HepG2 (cell line): ENCODE data around the gene MYRIP. TPM values are rescaled to one million over a fixed set of nuclear protein-coding genes. Genes with fewer than 3 reads are reported as not detected.

ENCODE experiments used
- ATAC-seq: fragments of 200-7000 bp; cut with Tn5 transposase; 3 replicates; pipeline ENCODE4 v1.9.1; 2020; ENCODE audit warnings: mild to moderate bottlenecking, moderate library complexity
- BruUV-seq: library from RNA; stranded (reverse); fragments of 400-500 nt; replicated peaks from 2 replicates; lab custom pipeline; 2021; lab: Mats Ljungman, UMichigan
- CTCF ChIA-PET: fragments of 300-600 bp; formaldehyde crosslinking; extraction: SDS; loops from one replicate; lab custom pipeline; 2021; ENCODE audit warnings: low total read pairs, inconsistent platforms, low intra/inter-chr PET ratio; lab: Yijun Ruan, JAX
- POLR2A ChIA-PET: fragments of 350-600 bp; sonication (Branson Sonifier 250); formaldehyde crosslinking; loops from one replicate; lab custom pipeline; 2020; ENCODE audit warnings: antibody characterized with exemption, inconsistent platforms; lab: Yijun Ruan, JAX
- DNase-seq: peaks from one replicate; pipeline ENCODE4 v3.0.0-alpha.2; 2015; ENCODE audit warnings: low spot score
- FAIRE-seq: peaks from 3 replicates; lab custom pipeline; 2011; peaks lifted over from hg19 to GRCh38; lab: Jason Lieb, UNC
- H2AFZ ChIP-seq: one replicate; pipeline ENCODE4 v1.6.1; 2011; ENCODE audit warnings: low read length, inconsistent platforms
- H3K27ac ChIP-seq: fragments of 300-600 bp; 3 replicates; pipeline ENCODE4 v1.8.0; 2011; ENCODE audit warnings: mixed run types, mild to moderate bottlenecking, mixed read lengths, low read length, inconsistent platforms; ENCODE audit not compliant: insufficient read depth; ENCODE audit errors: extremely low read length
- H3K27me3 ChIP-seq, 2 experiments: fragments of 200-600 bp in 1 of 2; 2 replicates in 1 of 2; 3 replicates in 1 of 2; pipeline versions ENCODE4 v1.6.0 to v1.8.0; 2011; ENCODE audit warnings: low read length in 2 of 2, mild to moderate bottlenecking in 2 of 2, moderate library complexity in 2 of 2, inconsistent platforms in 1 of 2; ENCODE audit not compliant: insufficient read depth in 2 of 2, control insufficient read depth in 1 of 2
- H3K36me3 ChIP-seq, 2 experiments: fragments of 200-600 bp in 1 of 2; replicated peaks in 1 of 2; 2 replicates in 1 of 2; 3 replicates in 1 of 2; pipeline versions ENCODE4 v1.5.1 to v1.8.0; 2011; ENCODE audit warnings: low read length in 2 of 2, inconsistent platforms in 1 of 2; ENCODE audit not compliant: insufficient read depth in 2 of 2, control insufficient read depth in 1 of 2
- H3K4me1 ChIP-seq: 2 replicates; pipeline ENCODE4 v1.5.1; 2012; ENCODE audit warnings: low read length, inconsistent platforms; ENCODE audit not compliant: insufficient read depth
- H3K4me2 ChIP-seq: 2 replicates; pipeline ENCODE4 v1.6.0; 2011; ENCODE audit warnings: low read depth, low read length, inconsistent platforms
- H3K4me3 ChIP-seq, 3 experiments: fragments of 200-600 bp in 1 of 3; sonication (generic), shearing (Covaris generic) in 1 of 3; replicated peaks in 1 of 3; 2 replicates each; pipeline ENCODE4 v1.5.1; 2011 to 2016; ENCODE audit warnings: low read length in 3 of 3, inconsistent platforms in 2 of 3, low read depth in 2 of 3, mild to moderate bottlenecking in 2 of 3, control low read depth in 1 of 3, mixed read lengths in 1 of 3; ENCODE audit not compliant: insufficient read depth in 1 of 3
- H3K79me2 ChIP-seq: one replicate; pipeline ENCODE4 v1.6.1; 2011; ENCODE audit warnings: low read length, inconsistent platforms; ENCODE audit not compliant: insufficient read depth
- H3K9ac ChIP-seq: 2 replicates; pipeline ENCODE4 v1.6.0; 2011; ENCODE audit warnings: mild to moderate bottlenecking, low read depth, low read length, inconsistent platforms; ENCODE audit not compliant: insufficient read depth
- H3K9me3 ChIP-seq: 2 replicates; pipeline ENCODE4 v1.5.1; 2012; ENCODE audit warnings: mild to moderate bottlenecking, low read length
- H4K20me1 ChIP-seq: 2 replicates; pipeline ENCODE4 v1.6.0; 2011; ENCODE audit warnings: inconsistent platforms, mild to moderate bottlenecking, low read length, moderate library complexity; ENCODE audit not compliant: insufficient read depth
- AHR ChIP-seq: IDR thresholded peaks from 2 replicates; pipeline ENCODE4 v1.6.1; 2018; ENCODE audit warnings: missing genetic modification reagents, missing compliant biosample characterization
- HCFC1 ChIP-seq: fragments of 150-350 bp; IDR thresholded peaks from 2 replicates; pipeline ENCODE4 v1.6.1; 2014; ENCODE audit warnings: low read depth, low read length
- LCORL ChIP-seq, 2 experiments: fragments of 450-650 bp in 1 of 2; sonication (generic) in 1 of 2; formaldehyde crosslinking in 1 of 2; IDR thresholded peaks; 2 replicates each; pipeline versions ENCODE4 v1.5.0 to v1.6.1; 2017 to 2020; ENCODE audit warnings: antibody characterized with exemption in 1 of 2, missing genetic modification reagents in 1 of 2
- MAFF ChIP-seq: IDR thresholded peaks from 2 replicates; pipeline ENCODE4 v1.6.1; 2011; ENCODE audit warnings: low read depth, low read length, improper control_type of control experiment
- MYC ChIP-seq: sonication (generic); formaldehyde crosslinking; IDR thresholded peaks from 2 replicates; pipeline ENCODE4 v1.9.0; 2021; ENCODE audit warnings: missing genetic modification reagents, borderline replicate concordance
- ZBTB8A ChIP-seq: sonication (generic); formaldehyde crosslinking; IDR thresholded peaks from 2 replicates; pipeline ENCODE4 v1.4.0; 2020; ENCODE audit warnings: mild to moderate bottlenecking, low read depth, missing genetic modification reagents, borderline replicate concordance
- ZMYM2 ChIP-seq: sonication (generic); formaldehyde crosslinking; IDR thresholded peaks from 2 replicates; pipeline ENCODE4 v1.8.0; 2022; ENCODE audit warnings: mild to moderate bottlenecking, missing genetic modification reagents
- ZNF430 ChIP-seq: sonication (generic); formaldehyde crosslinking; IDR thresholded peaks from 2 replicates; pipeline ENCODE4 v1.9.0; 2021; ENCODE audit warnings: mild to moderate bottlenecking, missing genetic modification reagents
- ZNF441 ChIP-seq: sonication (generic); formaldehyde crosslinking; IDR thresholded peaks from 2 replicates; pipeline ENCODE4 v1.7.0; 2021; ENCODE audit warnings: missing genetic modification reagents, borderline replicate concordance
- ZNF616 ChIP-seq: sonication (generic); formaldehyde crosslinking; IDR thresholded peaks from 2 replicates; pipeline ENCODE4 v1.5.0; 2020; ENCODE audit warnings: low read depth, mild to moderate bottlenecking, missing genetic modification reagents
- ZNF639 ChIP-seq: conservative IDR thresholded peaks from 2 replicates; pipeline ENCODE4 v1.6.1; 2018; ENCODE audit warnings: missing genetic modification reagents
- WGBS: methylation state at CpG from one replicate; pipeline ENCODE4 v1.1.6; 2017; ENCODE audit warnings: low lambda C conversion rate; 5-methylcytosine and 5-hydroxymethylcytosine counted together
- in situ Hi-C: cut with HindIII; loops from 2 replicates; pipeline ENCODE4 v1.10.0; 2017; ENCODE audit warnings: low pct_unique_long_range_greater_than_20kb; ENCODE audit not compliant: extremely low pct_ligation_motif_present
- intact Hi-C: fragments of 100-400 bp; cut with micrococcal nuclease; formaldehyde crosslinking; loops from one replicate; pipeline ENCODE4 v1.10.0; 2022; ENCODE audit not compliant: unreplicated experiment
- polyA plus RNA-seq, 8 experiments: library from polyadenylated mRNA; depleted of rRNA in 3 of 8; stranded (reverse) in 7 of 8; unstranded in 1 of 8; fragments of >200 nt; fragmentation: Illumina TruSeq in 4 of 8; extraction: Trizol in 4 of 8; gene quantifications; 2 replicates each; pipeline versions ENCODE4 v1.2.1 to v1.2.3, GENCODE V29; 2011 to 2016; ENCODE audit warnings: low read depth in 4 of 8, missing spikeins in 1 of 8, mixed read lengths in 1 of 8; ENCODE audit not compliant: insufficient read depth in 1 of 8
- total RNA-seq, 5 experiments: library from RNA; depleted of rRNA; stranded (reverse); fragments of >200 nt; fragmentation: Illumina TruSeq; extraction: Trizol; gene quantifications; 2 replicates each; pipeline ENCODE4 v1.2.3, GENCODE V29; 2016; ENCODE audit warnings: low read depth in 1 of 5

Gene MYRIP
- total and polyA plus RNA-seq, 2 of the 13 experiments (the other 11 are each of a cell fraction or from before 2014, with no cell fraction given), result 0.64 to 0.84 TPM

- H3K9me3 ChIP-seq, result no peaks in the 10 kb centered on the region
- TF ChIP-seq HCFC1 (no peak), AHR (CRISPR knock-in tag) (no peak), LCORL (IDR thresholded peaks at IDR 0.05) (no peak), LCORL (CRISPR knock-in tag; IDR thresholded peaks at IDR 0.05) (no peak), MYC (no peak), ZMYM2 (no peak), ZNF639 (CRISPR knock-in tag) (no peak), ZNF430 (CRISPR knock-in tag) (no peak), MAFF (no peak), ZNF616 (no peak), ZNF441 (CRISPR knock-in tag) (no peak), ZBTB8A (no peak)
- no peaks in the 10 kb centered on the region for H3K4me1 ChIP-seq
- ChIA-PET POLR2A (no interaction called here), CTCF (no interaction called here)
- BruUV-seq, result no TSS peak
- intact Hi-C loops, result no loop called here
- in situ Hi-C loops, result no loop called here
- no peak overlapping the region for H3K4me2 ChIP-seq
- no peaks in the 10 kb centered on the region for H4K20me1 ChIP-seq
- no peak for FAIRE-seq
- H3K36me3 ChIP-seq, result no peaks in the 10 kb centered on the region
- H3K79me2 ChIP-seq, result no peaks in the 10 kb centered on the region
- no peak overlapping the region for H2AFZ ChIP-seq
- no peak overlapping the region for H3K4me3 ChIP-seq
- DNase-seq, result no peak
- H3K9ac ChIP-seq, result no peak overlapping the region
- 64% methylated on average over 1 of the region's 1 CpG for WGBS
- ATAC-seq, result no peak
- H3K27me3 ChIP-seq, result no peaks in the 10 kb centered on the region
- H3K27ac ChIP-seq, result no peak overlapping the region
Observed at GRCh38 chr3:40258555-40258954, 449.1 kb downstream of the MYRIP start.
